ENCODE measurements around the gene SCN1A.

DNA sequence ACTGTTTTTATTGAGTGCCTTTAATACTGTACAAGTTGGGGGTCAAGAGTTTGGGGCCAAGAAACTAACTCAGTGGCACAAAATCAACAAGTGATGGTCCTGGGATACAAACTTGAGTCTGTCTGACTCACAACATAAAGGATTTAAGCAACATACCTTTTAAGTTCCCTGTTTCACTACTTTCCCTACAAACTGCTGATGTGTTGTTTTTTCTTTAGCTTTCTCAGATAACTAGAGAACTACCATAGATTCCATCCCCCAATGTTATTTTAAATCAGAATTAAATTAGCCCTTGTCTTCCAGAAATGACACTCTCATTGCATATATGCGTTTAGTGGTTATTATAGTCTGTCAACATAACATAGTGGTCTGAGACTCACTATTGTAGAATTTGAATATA lies 116.2 kb downstream of the SCN1A start:
- TF ChIP-seq RAD21 (IDR thresholded peaks at IDR 0.05; ENCODE audit: low read length) (no peak), MXI1 (IDR thresholded peaks at IDR 0.05; ENCODE audit: borderline replicate concordance, low read depth, low read length) (no peak), CTCF (conservative IDR thresholded peaks at IDR 0.05; ENCODE audit: low read depth, low read length) (no peak), POLR2A (IDR thresholded peaks at IDR 0.05; ENCODE audit: low read depth, low read length) (no peak), RFX5 (IDR thresholded peaks at IDR 0.05; ENCODE audit: low read depth, low read length) (no peak), USF2 (IDR thresholded peaks at IDR 0.05; ENCODE audit: low read depth, low read length) (no peak), SMC3 (IDR thresholded peaks at IDR 0.05; ENCODE audit: low read depth, low read length) (no peak), BHLHE40 (IDR thresholded peaks at IDR 0.05; ENCODE audit: low read depth, low read length) (no peak), FOS (IDR thresholded peaks at IDR 0.05; ENCODE audit: low read depth, low read length) (no peak), RCOR1 (IDR thresholded peaks at IDR 0.05; ENCODE audit: insufficient replicate concordance, low read length) (no peak), CHD1 (IDR thresholded peaks at IDR 0.05; ENCODE audit: low read depth, low read length) (no peak), CEBPB (IDR thresholded peaks at IDR 0.05; ENCODE audit: low read depth, low read length) (no peak), MAZ (IDR thresholded peaks at IDR 0.05; ENCODE audit: borderline replicate concordance, low read depth, low read length) (no peak)
- TF ChIP-seq, protein P1, sequence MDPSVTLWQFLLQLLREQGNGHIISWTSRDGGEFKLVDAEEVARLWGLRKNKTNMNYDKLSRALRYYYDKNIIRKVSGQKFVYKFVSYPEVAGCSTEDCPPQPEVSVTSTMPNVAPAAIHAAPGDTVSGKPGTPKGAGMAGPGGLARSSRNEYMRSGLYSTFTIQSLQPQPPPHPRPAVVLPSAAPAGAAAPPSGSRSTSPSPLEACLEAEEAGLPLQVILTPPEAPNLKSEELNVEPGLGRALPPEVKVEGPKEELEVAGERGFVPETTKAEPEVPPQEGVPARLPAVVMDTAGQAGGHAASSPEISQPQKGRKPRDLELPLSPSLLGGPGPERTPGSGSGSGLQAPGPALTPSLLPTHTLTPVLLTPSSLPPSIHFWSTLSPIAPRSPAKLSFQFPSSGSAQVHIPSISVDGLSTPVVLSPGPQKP (IDR thresholded peaks at IDR 0.05; ENCODE audit: borderline replicate concordance, low read depth, low read length), result no peak
